Measurements from ENCODE around the gene LAMB4.

Gene LAMB4

GRCh38 chr7:108103558-108104298, 26.4 kb downstream of the LAMB4 start:
- no peak for DNase-seq

DNA sequence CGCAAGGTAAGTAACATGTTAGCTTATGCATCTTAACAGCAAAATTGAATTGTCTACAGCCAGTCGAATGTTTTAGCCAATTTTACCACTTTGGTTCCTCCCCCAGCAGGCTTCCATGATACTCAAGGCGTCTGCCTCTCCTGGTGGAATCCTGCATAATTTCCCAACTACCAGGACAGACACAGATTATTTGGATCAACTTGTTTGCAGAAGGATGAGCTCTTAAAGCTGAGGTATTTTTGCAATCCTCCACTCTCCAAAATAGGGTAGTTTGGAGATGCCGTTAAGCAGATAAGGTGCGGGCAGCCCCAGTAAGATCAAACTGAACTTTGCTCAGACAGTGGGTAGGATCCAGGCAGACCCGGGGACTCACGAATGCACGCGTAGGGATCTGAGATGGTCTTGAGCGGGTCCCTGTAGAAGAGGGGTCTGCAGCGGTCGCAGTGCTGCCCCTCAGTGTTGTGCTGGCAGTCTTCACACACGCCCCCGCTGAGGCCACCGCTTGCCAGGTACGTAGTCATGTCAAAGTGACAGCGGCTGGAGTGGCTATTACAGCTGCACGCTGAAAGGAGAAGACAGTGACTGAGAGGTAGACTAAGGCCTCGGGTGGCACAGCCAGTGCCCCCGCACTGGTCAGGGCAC, 27.4 kb downstream of the LAMB4 start:
- DNase-seq: no peak

- DNase-seq: no peak
These were observed 28.4 kb downstream of the LAMB4 start for GRCh38 chr7:108101759-108102158.

GRCh38 chr7:108099713-108100112, 30.4 kb downstream of the LAMB4 start:
- DNase-seq: no peak

- DNase-seq: no peak
These were observed 32.5 kb downstream of the LAMB4 start for GRCh38 chr7:108097703-108098102.

DNA sequence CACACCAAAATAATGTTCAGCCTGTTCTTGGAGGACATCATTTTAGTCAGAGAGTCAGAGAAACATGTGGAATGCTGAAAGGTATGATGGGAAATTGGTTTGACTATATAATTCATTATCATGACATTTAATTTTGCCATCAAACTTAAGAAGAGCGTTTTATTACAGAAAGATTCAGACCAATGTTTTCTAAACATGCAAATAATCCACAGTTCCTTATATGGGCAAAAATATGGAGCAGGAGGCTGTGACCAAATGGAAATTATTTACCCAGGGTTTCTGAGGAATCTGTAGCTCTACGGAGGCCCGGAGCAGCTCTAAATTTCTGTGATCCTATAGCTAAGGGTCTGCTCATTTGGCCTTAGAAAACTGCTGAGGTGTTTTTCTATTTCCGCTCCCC, 33.2 kb downstream of the LAMB4 start:
- DNase-seq: no peak

DNA sequence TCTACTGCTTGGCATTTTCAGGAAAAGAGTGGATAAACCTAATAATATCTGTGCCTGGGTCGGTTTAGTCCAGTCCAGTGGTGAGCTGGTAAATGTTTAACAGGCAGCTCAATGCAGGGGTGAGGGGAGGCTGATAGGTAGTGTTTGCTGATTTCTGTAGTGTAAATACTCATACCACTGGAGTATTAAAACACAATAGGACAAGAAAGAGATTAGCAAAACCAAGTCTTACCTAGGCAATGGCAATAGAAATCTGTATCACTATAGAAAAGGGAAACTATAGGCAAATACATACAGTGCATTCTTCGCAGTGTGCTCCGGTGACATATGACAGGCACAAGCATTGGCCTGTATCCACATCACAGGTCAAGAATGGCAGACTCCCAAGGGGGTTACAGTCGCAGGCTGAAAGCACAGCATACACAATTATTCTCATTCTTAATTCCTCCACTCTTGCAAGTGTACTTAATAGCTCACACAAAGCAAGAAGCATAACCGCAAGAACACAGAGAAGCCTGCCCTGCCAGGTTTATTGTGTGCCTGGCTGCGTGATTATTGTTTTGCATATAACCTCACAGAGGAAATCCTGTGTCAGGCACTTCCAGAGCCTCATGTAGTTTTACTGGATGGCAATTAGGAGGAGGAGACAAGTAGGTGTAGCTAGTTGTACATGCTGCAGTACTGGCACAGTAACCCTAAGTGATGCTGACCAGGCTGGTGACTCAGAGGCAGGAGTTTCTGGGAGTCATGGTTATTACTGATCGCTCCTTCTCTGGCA, 35.0 kb downstream of the LAMB4 start:
- no peak for DNase-seq

DNA sequence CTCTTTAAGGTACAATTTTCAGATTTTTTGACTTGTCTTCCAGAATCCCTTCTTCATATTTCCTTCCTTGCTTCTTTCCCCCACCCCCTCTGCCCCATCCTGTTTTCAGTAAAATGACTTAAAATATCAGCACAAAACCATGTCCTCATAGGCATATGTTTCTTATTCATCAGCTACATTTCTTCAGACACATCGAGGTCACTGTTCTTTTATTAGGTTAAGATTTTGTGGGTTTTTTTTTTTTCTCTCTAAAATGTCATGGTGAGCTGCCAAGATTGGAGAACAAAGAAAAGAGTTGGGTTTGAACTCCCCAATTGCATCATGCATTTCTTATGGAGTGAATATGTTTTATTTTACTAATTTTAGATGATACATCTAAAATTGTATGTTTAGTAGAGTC, 35.8 kb downstream of the LAMB4 start:
- no peak for DNase-seq

GRCh38 chr7:108093851-108094331, 36.3 kb downstream of the LAMB4 start:
- no peak for DNase-seq

DNA sequence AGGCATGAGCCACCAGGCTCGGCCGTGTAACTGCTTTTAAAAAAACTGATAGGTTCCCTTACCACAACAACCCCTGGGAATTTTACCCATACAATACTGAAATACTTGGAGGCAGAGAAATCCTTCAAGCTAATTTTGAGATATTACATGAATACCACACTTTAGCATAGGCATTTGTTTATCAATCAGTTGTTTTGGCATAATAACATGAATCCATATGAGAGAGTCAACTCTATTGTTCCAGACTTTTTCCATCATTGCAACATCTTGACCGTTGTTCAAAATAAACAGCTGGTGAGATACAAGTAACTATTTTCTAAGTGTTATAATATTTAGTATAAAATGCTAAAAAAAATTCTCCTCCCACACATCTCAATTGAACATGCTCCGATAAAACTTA, 36.8 kb downstream of the LAMB4 start:
- no peak for DNase-seq

GRCh38 chr7:108091461-108091831, 38.7 kb downstream of the LAMB4 start:
- no peak for DNase-seq

DNA sequence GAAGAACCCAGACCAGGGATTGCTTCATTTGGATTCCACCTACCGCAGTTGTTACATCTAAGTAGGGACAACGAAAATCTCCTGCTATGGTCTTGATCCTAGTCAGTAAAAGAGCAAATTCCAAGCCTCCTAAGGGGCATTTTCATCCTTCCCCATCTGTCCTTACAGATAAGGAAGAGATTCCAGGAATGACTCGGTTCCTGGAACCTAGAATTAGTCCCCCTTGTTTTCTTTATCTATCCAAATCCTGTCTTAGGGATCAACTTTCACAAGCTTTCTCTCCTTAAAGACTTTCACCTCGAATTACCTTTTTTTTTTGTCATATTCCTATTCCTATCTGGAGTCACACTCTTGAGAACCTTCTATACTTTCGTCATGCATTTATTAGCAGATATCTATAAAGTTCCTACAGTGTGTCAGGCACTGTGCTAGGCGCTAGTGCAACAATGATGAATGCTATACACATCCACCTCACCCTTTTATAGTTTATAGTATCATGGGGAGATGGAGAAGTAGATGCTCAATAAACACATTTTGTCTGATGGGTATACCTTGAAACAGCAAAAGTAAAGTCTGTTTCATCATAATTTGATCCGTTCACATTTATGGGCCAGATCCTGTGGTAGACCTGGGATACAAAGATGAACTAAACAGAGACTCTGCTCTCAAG, 39.2 kb downstream of the LAMB4 start:
- DNase-seq: no peak

DNA sequence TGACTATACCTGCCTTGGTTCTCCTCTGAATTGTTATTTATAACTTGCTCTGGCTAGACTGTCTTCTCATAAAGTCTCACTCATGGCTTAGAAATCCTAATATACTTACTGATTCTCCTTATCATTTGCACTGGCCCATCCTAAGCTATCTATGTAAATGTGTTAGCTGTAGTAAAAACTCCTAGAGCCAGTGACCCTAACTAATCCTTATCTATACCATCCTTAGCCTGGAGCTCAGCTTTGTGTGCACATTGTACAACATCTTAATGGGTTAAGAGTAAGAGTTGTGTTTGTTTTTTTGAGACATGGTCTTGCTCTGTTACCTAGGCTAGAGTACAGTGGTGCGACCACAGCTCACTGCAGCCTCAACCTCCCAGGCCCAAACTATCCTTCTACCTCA, 40.8 kb downstream of the LAMB4 start:
- no peak for DNase-seq

DNA sequence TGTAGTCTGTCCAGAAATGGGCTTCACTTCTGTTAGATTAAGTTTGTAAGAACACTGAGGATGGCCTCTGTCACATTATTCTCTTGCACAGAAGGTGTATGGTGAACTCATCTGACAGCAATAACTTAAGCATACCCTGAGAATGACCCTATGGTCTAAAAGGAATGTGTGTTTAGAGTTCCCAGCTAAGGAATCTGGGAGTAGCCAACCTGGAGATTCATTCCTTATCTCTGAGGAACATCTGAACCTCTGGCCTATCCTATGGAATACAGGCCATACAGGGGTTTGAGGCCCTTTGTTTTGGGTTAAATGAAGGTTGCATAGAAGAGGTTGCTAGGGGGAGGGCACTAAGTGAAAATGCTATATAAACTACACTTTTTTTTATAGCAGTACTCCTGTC, 41.4 kb downstream of the LAMB4 start:
- DNase-seq: no peak

- no peak for DNase-seq
These were observed 42.4 kb downstream of the LAMB4 start for GRCh38 chr7:108087778-108088177.

- no peak for DNase-seq
These were observed 43.2 kb downstream of the LAMB4 start for GRCh38 chr7:108086962-108087361.

DNA sequence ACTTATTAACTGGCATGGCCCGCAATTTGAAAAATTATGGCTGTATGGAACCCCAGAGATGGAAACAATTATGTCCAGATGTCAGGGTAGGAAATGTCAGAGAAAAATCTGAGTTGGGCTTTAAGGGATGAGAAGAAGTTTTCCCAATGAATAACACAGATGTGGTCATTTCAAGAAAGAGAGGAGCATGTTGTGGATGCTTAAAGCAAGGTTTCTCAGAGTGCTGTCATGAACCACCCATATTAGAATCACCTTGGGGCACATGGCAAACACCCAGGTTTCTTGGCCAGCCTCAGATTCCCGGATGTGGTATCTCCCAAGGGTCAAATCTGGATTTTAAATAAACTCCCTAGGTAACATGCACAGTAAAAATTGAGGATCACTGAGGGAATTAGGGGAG, 43.6 kb downstream of the LAMB4 start:
- DNase-seq: no peak

DNA sequence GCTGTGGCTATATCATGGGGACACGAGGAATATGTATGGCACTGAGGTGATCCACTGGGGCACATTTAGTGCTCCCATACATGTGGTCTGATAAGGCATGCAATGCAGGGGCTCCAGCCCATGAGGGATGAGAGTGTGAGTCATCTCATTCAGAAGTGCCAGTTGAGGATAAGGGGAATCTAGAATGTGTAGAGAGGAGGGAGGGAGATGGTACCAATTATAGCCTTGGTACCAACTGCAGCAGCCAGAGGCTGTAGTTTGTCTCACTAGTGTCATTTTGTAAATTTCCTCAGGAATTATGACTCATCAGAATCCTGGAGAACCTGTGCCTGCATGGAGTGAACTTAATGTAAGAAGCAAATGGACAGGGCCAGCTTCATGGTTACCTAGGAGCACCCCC, 46.2 kb downstream of the LAMB4 start:
- no peak for DNase-seq

- no peak for DNase-seq
These were observed 50.2 kb downstream of the LAMB4 start for GRCh38 chr7:108079648-108080591.

DNA sequence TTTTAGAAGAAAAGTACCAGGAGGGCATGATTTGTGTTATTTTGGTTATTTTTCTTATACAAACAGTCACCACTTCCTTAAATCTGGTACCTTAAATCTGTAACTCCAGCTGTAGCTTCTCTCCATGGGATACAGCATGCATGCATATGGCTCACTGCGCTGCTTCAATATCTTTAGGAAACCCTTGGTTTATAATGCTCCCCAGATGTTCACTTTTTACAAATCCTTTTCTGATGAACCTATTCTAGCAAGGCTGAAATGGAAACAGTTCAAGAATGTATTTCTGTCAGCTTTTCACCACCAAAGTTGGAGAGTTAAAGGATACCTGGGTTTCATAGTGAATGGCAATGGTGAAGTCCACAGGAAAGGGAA, 50.9 kb downstream of the LAMB4 start:
- no peak for DNase-seq

DNA sequence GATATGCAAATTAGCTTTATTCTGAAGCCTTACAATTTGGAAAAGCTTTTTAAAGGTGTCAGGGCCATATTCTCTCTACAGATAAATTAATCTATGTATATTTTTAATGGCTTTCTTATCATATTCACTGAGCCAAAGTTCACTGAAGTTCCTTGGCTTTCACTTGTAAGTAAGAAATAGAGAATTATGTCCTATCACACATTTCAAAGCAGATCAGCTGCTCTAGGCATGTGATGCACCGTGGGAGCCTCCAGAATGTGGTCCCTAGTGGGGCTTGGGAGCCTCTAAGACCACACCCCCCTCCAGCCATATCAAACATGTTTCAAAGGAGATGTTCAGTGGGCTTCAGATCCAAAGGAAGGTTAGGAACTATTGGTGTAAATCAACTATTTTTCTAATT, 51.5 kb downstream of the LAMB4 start:
- no peak for DNase-seq

GRCh38 chr7:108078211-108078673, 51.9 kb downstream of the LAMB4 start:
- no peak for DNase-seq

Data from activated T-cell treated with anti-CD3 and anti-CD28 coated beads, Interleukin-2, amount 50 U/mL, for 48 hours (primary cell).